Neuron (in vitro differentiated cells): ENCODE data around the gene ADGRG3.

Experiments
- H2AFZ ChIP-seq: one replicate; pipeline ENCODE4 v1.6.1; 2013; ENCODE audit warnings: low read depth, mild to moderate bottlenecking, inconsistent platforms, low read length, moderate library complexity
- H3K27me3 ChIP-seq: one replicate; pipeline ENCODE4 v1.6.1; 2013; ENCODE audit warnings: low read length; ENCODE audit not compliant: insufficient read depth
- H3K36me3 ChIP-seq: one replicate; pipeline ENCODE4 v1.6.1; 2013; ENCODE audit warnings: low read length; ENCODE audit not compliant: insufficient read depth
- H3K4me1 ChIP-seq: one replicate; pipeline ENCODE4 v1.6.1; 2013; ENCODE audit warnings: low read length; ENCODE audit not compliant: insufficient read depth
- H3K4me3 ChIP-seq: 2 replicates; pipeline ENCODE4 v1.5.1; 2013; ENCODE audit warnings: mild to moderate bottlenecking, low read length, moderate library complexity
- H3K9me3 ChIP-seq: one replicate; pipeline ENCODE4 v1.6.1; 2013; ENCODE audit warnings: low read length

The ADGRG3 gene

GRCh38 chr16:57637020-57637419 is 31.1 kb upstream of the ADGRG3 start:
- H3K4me3 ChIP-seq: no peak overlapping the region
- peaks cover 48% of the 10 kb centered on the region for H3K4me1 ChIP-seq
- H3K27me3 ChIP-seq: no peaks in the 10 kb centered on the region
- H3K36me3 ChIP-seq: no peaks in the 10 kb centered on the region
- H3K9me3 ChIP-seq: no peaks in the 10 kb centered on the region
- H2AFZ ChIP-seq: peak overlapping the region; percentile 65

GRCh38 chr16:57637424-57637823 is 30.7 kb upstream of the ADGRG3 start:
- Histone ChIP-seq H3K9me3 (no peaks in the 10 kb centered on the region), H3K4me1 (peaks cover 51% of the 10 kb centered on the region), H3K27me3 (no peaks in the 10 kb centered on the region), H2AFZ (peak overlapping the region; percentile 65), H3K4me3 (no peak overlapping the region), H3K36me3 (no peaks in the 10 kb centered on the region)

GRCh38 chr16:57637965-57638364 is 30.1 kb upstream of the ADGRG3 start:
- Histone ChIP-seq H3K4me3 (no peak overlapping the region), H3K36me3 (no peaks in the 10 kb centered on the region), H3K9me3 (no peaks in the 10 kb centered on the region), H3K27me3 (no peaks in the 10 kb centered on the region), H3K4me1 (peaks cover 51% of the 10 kb centered on the region), H2AFZ (no peak overlapping the region)

GRCh38 chr16:57638381-57638780 is 29.7 kb upstream of the ADGRG3 start:
- H3K4me3 ChIP-seq: no peak overlapping the region
- no peaks in the 10 kb centered on the region for H3K36me3 ChIP-seq
- no peak overlapping the region for H2AFZ ChIP-seq
- no peaks in the 10 kb centered on the region for H3K27me3 ChIP-seq
- no peaks in the 10 kb centered on the region for H3K9me3 ChIP-seq
- H3K4me1 ChIP-seq: peaks cover 51% of the 10 kb centered on the region

- H2AFZ ChIP-seq: peak overlapping the region; percentile 7
- H3K4me3 ChIP-seq: peak overlapping the region; percentile 49
- H3K36me3 ChIP-seq: peaks cover 4% of the 10 kb centered on the region
- no peaks in the 10 kb centered on the region for H3K27me3 ChIP-seq
- H3K9me3 ChIP-seq: no peaks in the 10 kb centered on the region
- peaks cover 51% of the 10 kb centered on the region for H3K4me1 ChIP-seq
Measured at GRCh38 chr16:57639172-57639887, 28.8 kb upstream of the ADGRG3 start.

GRCh38 chr16:57640185-57640584 is 27.9 kb upstream of the ADGRG3 start:
- Histone ChIP-seq H3K4me1 (peaks cover 51% of the 10 kb centered on the region), H3K36me3 (peaks cover 8% of the 10 kb centered on the region), H3K9me3 (no peaks in the 10 kb centered on the region), H3K27me3 (no peaks in the 10 kb centered on the region), H2AFZ (no peak overlapping the region), H3K4me3 (peak overlapping the region; percentile 49)

- Histone ChIP-seq H2AFZ (no peak overlapping the region), H3K36me3 (peaks cover 8% of the 10 kb centered on the region), H3K4me1 (peaks cover 53% of the 10 kb centered on the region), H3K4me3 (peak overlapping the region; percentile 49), H3K27me3 (no peaks in the 10 kb centered on the region), H3K9me3 (no peaks in the 10 kb centered on the region)
Measured at GRCh38 chr16:57640612-57641011, 27.5 kb upstream of the ADGRG3 start.

- peaks cover 40% of the 10 kb centered on the region for H3K4me1 ChIP-seq
- no peaks in the 10 kb centered on the region for H3K9me3 ChIP-seq
- H2AFZ ChIP-seq: no peak overlapping the region
- peaks cover 8% of the 10 kb centered on the region for H3K36me3 ChIP-seq
- H3K4me3 ChIP-seq: no peak overlapping the region
- no peaks in the 10 kb centered on the region for H3K27me3 ChIP-seq
Measured at GRCh38 chr16:57642160-57643135, 25.7 kb upstream of the ADGRG3 start.

- Histone ChIP-seq H2AFZ (no peak overlapping the region), H3K27me3 (no peaks in the 10 kb centered on the region), H3K36me3 (peaks cover 10% of the 10 kb centered on the region), H3K9me3 (no peaks in the 10 kb centered on the region), H3K4me3 (no peak overlapping the region), H3K4me1 (peaks cover 31% of the 10 kb centered on the region)
Measured at GRCh38 chr16:57643147-57643874, 24.8 kb upstream of the ADGRG3 start.

- peaks cover 10% of the 10 kb centered on the region for H3K36me3 ChIP-seq
- H3K4me3 ChIP-seq: no peak overlapping the region
- H3K9me3 ChIP-seq: no peaks in the 10 kb centered on the region
- no peak overlapping the region for H2AFZ ChIP-seq
- peaks cover 27% of the 10 kb centered on the region for H3K4me1 ChIP-seq
- H3K27me3 ChIP-seq: no peaks in the 10 kb centered on the region
Measured at GRCh38 chr16:57643910-57644309, 24.2 kb upstream of the ADGRG3 start.

GRCh38 chr16:57644383-57645014 is 23.6 kb upstream of the ADGRG3 start:
- Histone ChIP-seq H3K9me3 (no peaks in the 10 kb centered on the region), H3K4me3 (no peak overlapping the region), H3K4me1 (peaks cover 23% of the 10 kb centered on the region), H2AFZ (no peak overlapping the region), H3K27me3 (no peaks in the 10 kb centered on the region), H3K36me3 (peaks cover 10% of the 10 kb centered on the region)

GRCh38 chr16:57645169-57645568 is 22.9 kb upstream of the ADGRG3 start:
- H3K4me3 ChIP-seq: no peak overlapping the region
- H3K9me3 ChIP-seq: no peaks in the 10 kb centered on the region
- peaks cover 16% of the 10 kb centered on the region for H3K4me1 ChIP-seq
- no peak overlapping the region for H2AFZ ChIP-seq
- H3K27me3 ChIP-seq: no peaks in the 10 kb centered on the region
- peaks cover 13% of the 10 kb centered on the region for H3K36me3 ChIP-seq
